Measurements from ENCODE around the gene ENTPD2.

GRCh38 chr9:137014776-137015539 is 38.9 kb downstream of the ENTPD2 start:
- TF ChIP-seq ZNF514 (tag by site-specific recombination; IDR thresholded peaks at IDR 0.05), result no peak
- TF ChIP-seq, protein P1, sequence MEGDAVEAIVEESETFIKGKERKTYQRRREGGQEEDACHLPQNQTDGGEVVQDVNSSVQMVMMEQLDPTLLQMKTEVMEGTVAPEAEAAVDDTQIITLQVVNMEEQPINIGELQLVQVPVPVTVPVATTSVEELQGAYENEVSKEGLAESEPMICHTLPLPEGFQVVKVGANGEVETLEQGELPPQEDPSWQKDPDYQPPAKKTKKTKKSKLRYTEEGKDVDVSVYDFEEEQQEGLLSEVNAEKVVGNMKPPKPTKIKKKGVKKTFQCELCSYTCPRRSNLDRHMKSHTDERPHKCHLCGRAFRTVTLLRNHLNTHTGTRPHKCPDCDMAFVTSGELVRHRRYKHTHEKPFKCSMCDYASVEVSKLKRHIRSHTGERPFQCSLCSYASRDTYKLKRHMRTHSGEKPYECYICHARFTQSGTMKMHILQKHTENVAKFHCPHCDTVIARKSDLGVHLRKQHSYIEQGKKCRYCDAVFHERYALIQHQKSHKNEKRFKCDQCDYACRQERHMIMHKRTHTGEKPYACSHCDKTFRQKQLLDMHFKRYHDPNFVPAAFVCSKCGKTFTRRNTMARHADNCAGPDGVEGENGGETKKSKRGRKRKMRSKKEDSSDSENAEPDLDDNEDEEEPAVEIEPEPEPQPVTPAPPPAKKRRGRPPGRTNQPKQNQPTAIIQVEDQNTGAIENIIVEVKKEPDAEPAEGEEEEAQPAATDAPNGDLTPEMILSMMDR (tag by site-specific recombination; IDR thresholded peaks at IDR 0.05), result no peak
- no peak for TF ChIP-seq OVOL3 (tag by site-specific recombination; IDR thresholded peaks at IDR 0.05)
